Lower leg skin (tissue), 3 donors: Measurements from ENCODE around the gene PKD2.

ENCODE experiments used
- CTCF ChIP-seq, 3 donors: fragments of 450-650 bp; IDR thresholded peaks; one replicate each; pipeline ENCODE4 v1.5.1; 2016; ENCODE audit warnings: antibody characterized with exemption in 3 of 3, mild to moderate bottlenecking in 3 of 3, moderate library complexity in 2 of 3
- POLR2A ChIP-seq, 2 donors: fragments of 450-650 bp; IDR thresholded peaks; one replicate each; pipeline ENCODE4 v1.6.1; 2016 to 2017; ENCODE audit warnings: antibody characterized with exemption in 2 of 2, mild to moderate bottlenecking in 1 of 2, moderate library complexity in 1 of 2

DNA sequence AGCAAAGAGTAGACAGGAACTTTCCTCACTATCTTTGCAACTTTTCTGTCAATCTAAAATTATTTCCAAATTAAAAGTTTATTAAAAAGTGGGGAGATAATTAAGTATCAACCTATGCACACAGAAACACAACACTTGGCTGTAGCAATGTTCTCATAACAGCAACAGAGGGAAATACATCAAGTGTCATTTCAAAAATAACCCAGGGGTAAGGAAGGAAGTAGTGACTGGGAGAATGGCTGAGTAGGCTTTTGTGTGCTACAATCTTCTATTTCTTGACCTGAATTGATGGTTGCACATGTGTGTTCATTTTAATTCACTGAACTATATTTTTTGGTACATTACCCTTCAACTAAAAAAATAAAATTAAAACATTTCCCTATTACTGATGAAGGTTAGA is 83.5 kb downstream of the PKD2 start:
- no peak for TF ChIP-seq CTCF (IDR thresholded peaks at IDR 0.05)
- TF ChIP-seq POLR2A (IDR thresholded peaks at IDR 0.05), result no peak
